Suprapubic skin (tissue), 3 donors: ENCODE measurements around the gene STK10.

Experiments
- POLR2A ChIP-seq, 2 donors: fragments of 450-650 bp; IDR thresholded peaks; one replicate each; pipeline ENCODE4 v1.6.1; 2017; ENCODE audit warnings: antibody characterized with exemption in 2 of 2, mild to moderate bottlenecking in 2 of 2, moderate library complexity in 2 of 2
- TF ChIP-seq, protein P1 (sequence below), 2 donors: fragments of 200-600 bp in 1 of 2; fragments of 450-650 bp in 1 of 2; sonication (generic) in 1 of 2; IDR thresholded peaks; one replicate each; pipeline ENCODE4 v1.5.1; 2016 to 2019; ENCODE audit warnings: antibody characterized with exemption in 2 of 2, mild to moderate bottlenecking in 1 of 2, moderate library complexity in 1 of 2

DNA sequence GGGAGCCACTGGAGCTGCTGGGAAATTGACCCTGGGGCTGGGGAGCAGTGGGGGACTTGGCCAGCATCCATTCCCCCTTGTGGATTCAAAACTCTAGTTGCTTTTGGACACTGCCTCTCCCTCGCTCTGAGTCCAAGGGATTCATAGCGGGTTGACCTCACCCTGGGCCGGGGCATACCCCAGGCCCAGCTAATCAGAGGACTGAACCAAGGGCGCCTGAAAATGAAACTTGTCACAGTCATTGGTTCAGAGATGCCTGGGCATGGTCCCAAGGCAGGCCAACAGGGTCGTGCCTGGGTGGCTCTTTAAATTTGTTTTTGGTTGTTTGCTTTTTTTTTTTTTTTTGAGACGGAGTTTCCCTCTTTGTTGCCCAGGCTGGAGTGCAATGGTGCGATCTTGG is 22.6 kb downstream of the STK10 start:
- TF ChIP-seq, protein P1, sequence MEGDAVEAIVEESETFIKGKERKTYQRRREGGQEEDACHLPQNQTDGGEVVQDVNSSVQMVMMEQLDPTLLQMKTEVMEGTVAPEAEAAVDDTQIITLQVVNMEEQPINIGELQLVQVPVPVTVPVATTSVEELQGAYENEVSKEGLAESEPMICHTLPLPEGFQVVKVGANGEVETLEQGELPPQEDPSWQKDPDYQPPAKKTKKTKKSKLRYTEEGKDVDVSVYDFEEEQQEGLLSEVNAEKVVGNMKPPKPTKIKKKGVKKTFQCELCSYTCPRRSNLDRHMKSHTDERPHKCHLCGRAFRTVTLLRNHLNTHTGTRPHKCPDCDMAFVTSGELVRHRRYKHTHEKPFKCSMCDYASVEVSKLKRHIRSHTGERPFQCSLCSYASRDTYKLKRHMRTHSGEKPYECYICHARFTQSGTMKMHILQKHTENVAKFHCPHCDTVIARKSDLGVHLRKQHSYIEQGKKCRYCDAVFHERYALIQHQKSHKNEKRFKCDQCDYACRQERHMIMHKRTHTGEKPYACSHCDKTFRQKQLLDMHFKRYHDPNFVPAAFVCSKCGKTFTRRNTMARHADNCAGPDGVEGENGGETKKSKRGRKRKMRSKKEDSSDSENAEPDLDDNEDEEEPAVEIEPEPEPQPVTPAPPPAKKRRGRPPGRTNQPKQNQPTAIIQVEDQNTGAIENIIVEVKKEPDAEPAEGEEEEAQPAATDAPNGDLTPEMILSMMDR (IDR thresholded peaks at IDR 0.05) = no peak
- TF ChIP-seq POLR2A (IDR thresholded peaks at IDR 0.05) = no peak
